GM23338 (cell line): ENCODE measurements around the gene MEGF9. TPM values are rescaled to one million over a fixed set of nuclear protein-coding genes. Genes with fewer than 3 reads are reported as not detected.

Experiments
- ATAC-seq: fragments of 200-7000 bp; cut with Tn5 transposase; 3 replicates; pipeline ENCODE4 v1.9.1; 2020
- DNase-seq: peaks from one replicate; pipeline ENCODE4 v3.0.0-alpha.2; 2015; ENCODE audit warnings: low spot score
- H2AFZ ChIP-seq: fragments of 200-600 bp; sonication (generic); 2 replicates; pipeline ENCODE4 v1.8.0; 2016; ENCODE audit warnings: antibody characterized with exemption, mild to moderate bottlenecking, moderate library complexity
- H3F3A ChIP-seq: fragments of 200-600 bp; sonication (generic); replicated peaks from 2 replicates; pipeline ENCODE4 v1.8.0; 2017; ENCODE audit warnings: antibody characterized with exemption, mixed run types, low read depth
- H3K27ac ChIP-seq: fragments of 200-600 bp; sonication (generic); 2 replicates; pipeline ENCODE4 v1.6.1; 2016; ENCODE audit warnings: low read depth
- H3K27me3 ChIP-seq: fragments of 200-600 bp; sonication (generic); 2 replicates; pipeline ENCODE4 v1.8.0; 2016; ENCODE audit warnings: mild to moderate bottlenecking, mixed run types, moderate library complexity; ENCODE audit not compliant: insufficient read depth
- H3K36me3 ChIP-seq: fragments of 200-600 bp; sonication (generic); 2 replicates; pipeline ENCODE4 v1.8.0; 2016; ENCODE audit warnings: mild to moderate bottlenecking; ENCODE audit not compliant: insufficient read depth
- H3K4me1 ChIP-seq: fragments of 200-600 bp; sonication (generic); 2 replicates; pipeline ENCODE4 v1.8.0; 2016; ENCODE audit warnings: mild to moderate bottlenecking, moderate library complexity; ENCODE audit not compliant: insufficient read depth
- H3K4me2 ChIP-seq: fragments of 200-600 bp; sonication (generic); 2 replicates; pipeline ENCODE4 v1.7.1; 2017; ENCODE audit warnings: mixed run types
- H3K4me3 ChIP-seq: fragments of 200-600 bp; sonication (generic); 2 replicates; pipeline ENCODE4 v1.6.1; 2016; ENCODE audit warnings: mixed run types
- H3K79me2 ChIP-seq: fragments of 200-600 bp; sonication (generic); replicated peaks from 2 replicates; pipeline ENCODE4 v1.8.0; 2017; ENCODE audit warnings: mild to moderate bottlenecking; ENCODE audit not compliant: insufficient read depth
- H3K9me2 ChIP-seq: fragments of 200-600 bp; sonication (generic); 2 replicates; pipeline ENCODE4 v1.8.0; 2017; ENCODE audit not compliant: insufficient read depth
- H4K20me1 ChIP-seq: fragments of 200-600 bp; sonication (generic); replicated peaks from 2 replicates; pipeline ENCODE4 v1.8.0; 2017; ENCODE audit warnings: mild to moderate bottlenecking; ENCODE audit not compliant: insufficient read depth
- H3K27ac Mint-ChIP-seq: 2 replicates; pipeline ENCODE4 v1.8.0; 2020; ENCODE audit warnings: inconsistent platforms, mild to moderate bottlenecking, moderate library complexity, mixed read lengths
- H3K27me3 Mint-ChIP-seq: 3 replicates; pipeline ENCODE4 v1.8.0; 2022; ENCODE audit warnings: low read depth, mild to moderate bottlenecking, moderate library complexity, mixed read lengths, inconsistent platforms; ENCODE audit not compliant: insufficient read depth, poor library complexity
- H3K36me3 Mint-ChIP-seq: 3 replicates; pipeline ENCODE4 v1.8.0; 2021; ENCODE audit warnings: low read depth, mild to moderate bottlenecking, inconsistent platforms, moderate library complexity, mixed read lengths
- H3K4me1 Mint-ChIP-seq: 3 replicates; pipeline ENCODE4 v1.8.0; 2020; ENCODE audit warnings: mild to moderate bottlenecking, inconsistent platforms, mixed read lengths
- H3K4me3 Mint-ChIP-seq: 3 replicates; pipeline ENCODE4 v1.8.0; 2021; ENCODE audit warnings: moderate library complexity, mild to moderate bottlenecking, inconsistent platforms, mixed read lengths
- H3K9me3 Mint-ChIP-seq: 3 replicates; pipeline ENCODE4 v1.8.0; 2020; ENCODE audit warnings: moderate library complexity, mild to moderate bottlenecking, inconsistent platforms, mixed read lengths
- CREB1 ChIP-seq: fragments of 250-450 bp; sonication (Bioruptor Pico); IDR thresholded peaks from 2 replicates; pipeline ENCODE4 v1.5.0; 2020; ENCODE audit warnings: low read depth, mild to moderate bottlenecking, moderate library complexity
- ETS1 ChIP-seq: IDR thresholded peaks from 2 replicates; pipeline ENCODE4 v1.6.1; 2016; ENCODE audit warnings: antibody characterized with exemption
- EZH2 ChIP-seq: fragments of 200-600 bp; sonication (generic); IDR thresholded peaks from one replicate; pipeline ENCODE4 v1.8.0; 2017; ENCODE audit warnings: antibody characterized with exemption, mild to moderate bottlenecking, low read depth; ENCODE audit not compliant: unreplicated experiment
- EZH2phosphoT487 ChIP-seq: fragments of 200-600 bp; sonication (generic); IDR thresholded peaks from one replicate; pipeline ENCODE4 v1.8.1; 2018; ENCODE audit warnings: antibody characterized with exemption; ENCODE audit not compliant: unreplicated experiment
- NANOG ChIP-seq: IDR thresholded peaks from 2 replicates; pipeline ENCODE4 v1.6.1; 2016; ENCODE audit warnings: antibody characterized with exemption, borderline replicate concordance
- POLR2AphosphoS5 ChIP-seq: IDR thresholded peaks from 2 replicates; pipeline ENCODE4 v1.6.1; 2016; ENCODE audit warnings: antibody characterized with exemption, low read depth
- ZNF114 ChIP-seq: fragments of 250-450 bp; sonication (Bioruptor Pico); IDR thresholded peaks from 2 replicates; pipeline ENCODE4 v1.5.0; 2020; ENCODE audit warnings: mild to moderate bottlenecking, moderate library complexity
- ZNF331 ChIP-seq: fragments of 250-450 bp; sonication (Bioruptor Pico); IDR thresholded peaks from 2 replicates; pipeline ENCODE4 v1.5.0; 2020; ENCODE audit warnings: low read depth, mild to moderate bottlenecking, moderate library complexity
- polyA plus RNA-seq: library from polyadenylated mRNA; unstranded; fragments of >200 nt; fragmentation: Nextera tagmentation; extraction: Ambion mirVana; gene quantifications from 2 replicates; pipeline ENCODE4 v1.2.1, GENCODE V29; 2016
- total RNA-seq: library from RNA; depleted of rRNA; stranded (reverse); fragments of >200 nt; shearing (Covaris generic); gene quantifications from 2 replicates; pipeline ENCODE4 v1.2.3, GENCODE V29; 2014
- TF ChIP-seq, protein P1 (sequence below), 2 experiments: fragments of 200-600 bp in 1 of 2; sonication (generic) in 1 of 2; conservative IDR thresholded peaks; 2 replicates each; pipeline versions ENCODE4 v1.5.1 to v1.6.1; 2016 to 2017; ENCODE audit warnings: antibody characterized with exemption in 2 of 2, low read depth in 2 of 2, mild to moderate bottlenecking in 2 of 2, moderate library complexity in 1 of 2

Gene MEGF9
- total and polyA plus RNA-seq, 2 experiments from 2014 or later, result 0.87 to 1.6 TPM

DNA sequence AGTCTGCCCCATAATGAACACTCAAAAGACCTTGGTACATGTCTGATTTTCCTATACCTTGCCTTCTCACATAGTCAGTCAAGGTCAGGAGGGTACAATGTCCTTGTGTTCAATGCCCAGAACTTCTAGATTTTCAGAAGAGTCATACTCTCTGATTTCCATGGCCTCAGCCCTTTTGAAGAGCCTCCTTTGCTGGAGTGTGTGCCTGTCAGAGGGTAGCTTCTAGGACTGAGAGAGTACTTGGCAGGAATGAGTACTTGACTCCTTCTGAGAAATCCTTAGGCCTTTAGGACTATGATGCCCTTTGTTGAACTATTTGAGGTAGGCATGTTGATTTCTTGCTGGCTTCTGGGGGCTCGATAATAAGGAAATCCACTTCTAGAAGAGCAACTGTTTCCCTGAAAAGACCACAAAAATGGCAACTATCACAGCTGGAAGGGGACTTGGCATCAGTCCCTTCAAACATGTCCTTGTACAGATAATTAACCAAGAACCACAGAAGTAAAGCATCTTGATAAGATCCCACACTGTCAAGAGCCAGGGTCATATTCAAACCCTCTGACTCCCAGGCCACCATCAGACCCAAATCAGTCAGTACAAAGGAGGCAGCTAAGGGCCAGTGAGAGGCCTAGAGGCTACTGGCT is 10.6 kb upstream of the MEGF9 start:
- H3K27ac Mint-ChIP-seq, result no peak overlapping the region
- Histone ChIP-seq H3K27ac (no peak overlapping the region), H3F3A (no peaks in the 10 kb centered on the region), H3K36me3 (no peaks in the 10 kb centered on the region), H3K27me3 (no peaks in the 10 kb centered on the region), H3K79me2 (no peaks in the 10 kb centered on the region), H4K20me1 (no peaks in the 10 kb centered on the region), H3K4me2 (no peak overlapping the region), H2AFZ (no peak overlapping the region), H3K9me2 (no peaks in the 10 kb centered on the region), H3K4me3 (no peak overlapping the region), H3K4me1 (no peaks in the 10 kb centered on the region)
- TF ChIP-seq ZNF114 (CRISPR knock-in tag), result no peak
- no peak overlapping the region for H3K4me3 Mint-ChIP-seq
- peaks cover 3% of the 10 kb centered on the region; the same call in 2 of the 3 replicates for H3K4me1 Mint-ChIP-seq
- peaks cover 5% of the 10 kb centered on the region for H3K27me3 Mint-ChIP-seq
- ATAC-seq (no peak), DNase-seq (no peak)
- H3K36me3 Mint-ChIP-seq, result no peaks in the 10 kb centered on the region
- H3K9me3 Mint-ChIP-seq, result no peaks in the 10 kb centered on the region

DNA sequence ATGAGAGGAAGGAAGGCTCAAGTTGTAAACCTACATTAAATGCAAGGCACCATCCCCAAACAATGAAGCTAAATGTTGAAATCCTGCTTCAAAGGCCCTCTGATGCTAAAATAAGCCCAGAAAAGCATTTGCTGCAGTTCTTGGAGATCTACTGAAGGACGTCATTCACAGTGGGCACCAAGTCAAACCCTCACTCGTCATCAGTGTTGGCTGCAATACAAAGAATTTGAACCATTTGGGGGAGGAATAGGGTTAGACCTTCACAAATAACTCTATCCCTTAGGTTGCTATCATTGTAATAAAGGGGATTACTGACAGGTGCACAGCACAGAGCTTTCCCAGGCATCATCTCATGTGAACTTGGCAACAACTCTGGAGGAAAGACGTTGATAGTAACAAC is 9.3 kb upstream of the MEGF9 start:
- H3K27me3 Mint-ChIP-seq, result peaks cover 2% of the 10 kb centered on the region
- Histone ChIP-seq H3K27ac (no peak overlapping the region), H3K36me3 (no peaks in the 10 kb centered on the region), H3F3A (no peaks in the 10 kb centered on the region), H3K4me3 (no peak overlapping the region), H3K4me2 (no peak overlapping the region), H3K79me2 (no peaks in the 10 kb centered on the region), H2AFZ (no peak overlapping the region), H4K20me1 (no peaks in the 10 kb centered on the region), H3K27me3 (no peaks in the 10 kb centered on the region), H3K9me2 (no peaks in the 10 kb centered on the region), H3K4me1 (no peaks in the 10 kb centered on the region)
- DNase-seq (no peak), ATAC-seq (no peak)
- no peaks in the 10 kb centered on the region for H3K9me3 Mint-ChIP-seq
- no peaks in the 10 kb centered on the region for H3K4me1 Mint-ChIP-seq
- H3K36me3 Mint-ChIP-seq, result no peaks in the 10 kb centered on the region
- TF ChIP-seq POLR2AphosphoS5 (no peak), ZNF331 (CRISPR knock-in tag) (no peak), ZNF114 (CRISPR knock-in tag) (no peak), ETS1 (no peak), CREB1 (no peak), EZH2 (no peak), NANOG (no peak), EZH2phosphoT487 (no peak)
- TF ChIP-seq, protein P1, sequence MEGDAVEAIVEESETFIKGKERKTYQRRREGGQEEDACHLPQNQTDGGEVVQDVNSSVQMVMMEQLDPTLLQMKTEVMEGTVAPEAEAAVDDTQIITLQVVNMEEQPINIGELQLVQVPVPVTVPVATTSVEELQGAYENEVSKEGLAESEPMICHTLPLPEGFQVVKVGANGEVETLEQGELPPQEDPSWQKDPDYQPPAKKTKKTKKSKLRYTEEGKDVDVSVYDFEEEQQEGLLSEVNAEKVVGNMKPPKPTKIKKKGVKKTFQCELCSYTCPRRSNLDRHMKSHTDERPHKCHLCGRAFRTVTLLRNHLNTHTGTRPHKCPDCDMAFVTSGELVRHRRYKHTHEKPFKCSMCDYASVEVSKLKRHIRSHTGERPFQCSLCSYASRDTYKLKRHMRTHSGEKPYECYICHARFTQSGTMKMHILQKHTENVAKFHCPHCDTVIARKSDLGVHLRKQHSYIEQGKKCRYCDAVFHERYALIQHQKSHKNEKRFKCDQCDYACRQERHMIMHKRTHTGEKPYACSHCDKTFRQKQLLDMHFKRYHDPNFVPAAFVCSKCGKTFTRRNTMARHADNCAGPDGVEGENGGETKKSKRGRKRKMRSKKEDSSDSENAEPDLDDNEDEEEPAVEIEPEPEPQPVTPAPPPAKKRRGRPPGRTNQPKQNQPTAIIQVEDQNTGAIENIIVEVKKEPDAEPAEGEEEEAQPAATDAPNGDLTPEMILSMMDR (conservative IDR thresholded peaks at IDR 0.05; ENCODE audit: low read depth in 2 of 2), result no peak
- H3K4me3 Mint-ChIP-seq, result no peak overlapping the region
- H3K27ac Mint-ChIP-seq, result no peak overlapping the region
